HG03571 (cell line): Measurements from ENCODE around the gene NKX2-3.

Experiments
- ATAC-seq: cut with Tn5 transposase; IDR thresholded peaks from one replicate; pipeline ENCODE4 v1.9.1; 2021; ENCODE audit not compliant: unreplicated experiment

NKX2-3 gene

DNA sequence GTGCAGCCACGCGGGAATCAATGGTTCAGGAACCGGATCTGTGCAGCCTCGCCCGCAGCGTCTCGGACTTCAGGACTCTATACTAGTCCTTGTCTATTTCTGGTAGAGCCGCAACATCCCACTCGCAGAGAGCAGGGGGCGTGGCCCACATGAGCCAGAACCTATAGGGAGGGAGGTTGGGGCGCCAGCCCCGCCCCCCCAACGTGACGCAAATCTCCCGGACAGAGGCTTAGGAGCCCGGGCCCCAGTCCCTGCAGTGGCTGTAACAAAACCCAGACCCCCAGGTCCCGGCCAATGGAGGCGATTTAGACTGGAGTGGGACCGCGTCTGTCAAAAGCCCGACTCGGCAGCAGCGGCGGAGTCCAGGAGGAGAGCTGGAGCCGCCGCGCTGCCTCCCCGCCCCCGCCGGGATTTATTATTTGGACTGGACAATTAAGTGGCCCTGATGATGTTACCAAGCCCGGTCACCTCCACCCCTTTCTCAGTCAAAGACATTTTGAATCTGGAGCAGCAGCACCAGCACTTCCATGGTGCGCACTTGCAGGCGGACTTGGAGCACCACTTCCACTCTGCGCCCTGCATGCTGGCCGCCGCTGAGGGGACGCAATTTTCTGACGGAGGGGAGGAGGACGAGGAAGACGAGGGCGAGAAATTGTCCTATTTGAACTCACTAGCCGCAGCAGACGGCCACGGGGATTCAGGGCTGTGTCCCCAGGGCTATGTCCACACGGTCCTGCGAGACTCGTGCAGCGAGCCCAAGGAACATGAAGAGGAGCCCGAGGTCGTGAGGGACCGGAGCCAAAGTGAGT is at the start of gene NKX2-3:
TSS of gene NKX2-3 (plus strand) at position 256 of the 809 bp plus-strand sequence. CDS start at position 446, 190 bp downstream.
- no peak for ATAC-seq

GRCh38 chr10:99484626-99485581 is 47.8 kb upstream of the NKX2-3 start:
- ATAC-seq: no peak

DNA sequence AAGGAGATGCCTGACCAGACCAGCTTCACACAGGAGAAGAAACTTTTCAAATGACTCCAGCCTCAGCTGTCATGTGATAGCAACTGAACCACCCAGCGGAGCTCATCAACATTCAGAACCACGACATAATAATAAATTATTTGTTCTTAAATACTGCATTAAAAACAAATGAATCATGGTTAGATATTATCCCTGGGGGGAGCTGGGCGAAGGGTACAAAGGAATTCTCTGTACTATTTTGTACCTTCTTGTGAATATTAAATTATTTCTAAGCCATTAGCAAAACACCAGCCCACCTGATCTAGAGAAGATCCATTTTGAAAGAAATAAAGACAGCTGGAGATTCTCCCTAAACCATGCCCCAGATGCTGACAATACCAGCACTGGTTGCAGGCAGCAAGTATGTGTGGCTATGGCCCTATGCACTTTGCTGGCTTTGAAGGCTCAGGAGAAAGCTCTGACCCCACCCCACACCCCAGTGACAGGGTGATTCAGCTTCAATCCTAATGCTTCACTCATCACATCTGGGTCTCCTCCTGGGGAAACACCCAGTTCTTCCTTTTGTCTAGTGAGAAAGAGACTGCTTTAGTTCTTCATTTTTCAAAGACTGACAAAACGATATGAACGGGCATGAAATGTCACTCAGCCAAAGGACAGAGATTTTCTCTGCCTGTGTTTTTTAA is 45.5 kb upstream of the NKX2-3 start:
- no peak for ATAC-seq

DNA sequence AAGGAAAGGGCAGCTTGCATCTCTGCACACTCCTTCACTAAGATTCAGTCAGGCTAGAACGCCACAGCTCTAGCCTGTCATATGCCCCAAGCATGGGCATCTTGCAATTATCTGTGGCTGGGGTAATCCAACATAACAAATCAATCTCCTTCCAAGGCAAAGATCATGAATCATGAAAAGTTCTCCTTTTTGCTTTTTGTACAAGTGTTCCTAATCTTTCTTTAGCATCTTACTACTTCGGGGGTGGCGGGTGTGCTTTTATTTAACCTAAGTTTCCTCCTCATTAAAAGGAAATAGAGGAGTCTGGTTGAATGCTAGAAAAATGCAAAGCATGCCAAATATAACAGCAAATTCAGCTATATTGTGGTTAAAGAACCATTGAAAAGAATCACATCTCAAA is 43.5 kb upstream of the NKX2-3 start:
- ATAC-seq: no peak

GRCh38 chr10:99497343-99498025 is 35.3 kb upstream of the NKX2-3 start:
- no peak for ATAC-seq

DNA sequence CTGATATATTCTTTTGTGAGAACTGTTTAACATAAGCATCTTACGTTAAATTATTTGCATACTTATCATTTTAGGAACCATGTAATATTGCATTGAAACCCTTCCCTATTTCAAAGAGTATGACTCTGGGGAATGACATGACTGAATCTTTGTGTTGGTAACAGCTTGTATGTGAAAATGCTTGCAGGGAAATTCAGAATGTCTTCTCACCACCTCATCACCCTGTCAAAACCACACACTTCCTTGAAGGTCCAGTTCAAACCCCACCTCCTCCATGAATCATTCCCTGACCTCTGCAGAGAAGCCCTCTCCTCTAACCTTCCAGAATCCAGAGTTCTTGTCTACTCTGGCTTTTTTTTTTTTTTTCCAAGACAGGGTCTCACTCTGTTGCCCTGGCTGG is 26.3 kb upstream of the NKX2-3 start:
- no peak for ATAC-seq

DNA sequence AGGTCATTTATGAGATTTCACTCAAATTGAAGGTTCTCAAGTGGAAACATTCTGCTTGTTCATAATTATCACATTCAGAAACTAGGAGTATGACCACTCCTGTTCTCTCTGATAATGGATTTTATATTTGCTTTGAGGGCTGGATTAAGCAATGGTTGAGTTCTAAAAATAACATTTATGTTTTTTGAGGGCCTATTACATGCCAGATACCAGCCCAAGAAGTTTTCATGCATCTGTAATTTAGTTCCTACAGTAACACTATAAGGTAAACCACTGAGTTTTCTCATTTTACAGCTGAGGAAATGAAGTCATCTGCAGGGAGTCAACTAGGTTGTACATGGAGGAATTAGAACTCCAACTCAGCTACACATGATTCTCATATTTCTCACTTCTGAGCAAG is 25.5 kb upstream of the NKX2-3 start:
- no peak for ATAC-seq

DNA sequence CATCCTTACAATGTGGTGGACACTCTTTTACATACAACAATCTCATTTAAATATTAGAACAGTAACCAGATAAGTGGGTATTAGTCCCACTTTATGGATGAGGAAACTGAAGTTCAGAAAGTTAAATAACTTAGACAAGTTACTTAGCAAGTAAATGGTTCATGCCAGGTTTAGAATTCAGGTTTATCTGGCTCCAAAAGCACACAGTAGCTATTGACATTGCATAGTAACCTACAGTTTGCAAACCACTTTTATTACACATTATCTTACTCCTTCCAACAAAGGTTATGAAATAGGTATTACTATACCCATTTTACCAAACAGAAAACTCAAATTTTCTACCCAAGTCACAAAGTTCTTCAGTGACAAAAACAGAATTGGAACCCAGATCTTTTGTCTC is 19.7 kb upstream of the NKX2-3 start:
- ATAC-seq: no peak

GRCh38 chr10:99519690-99520039 is 13.1 kb upstream of the NKX2-3 start:
- ATAC-seq: no peak

DNA sequence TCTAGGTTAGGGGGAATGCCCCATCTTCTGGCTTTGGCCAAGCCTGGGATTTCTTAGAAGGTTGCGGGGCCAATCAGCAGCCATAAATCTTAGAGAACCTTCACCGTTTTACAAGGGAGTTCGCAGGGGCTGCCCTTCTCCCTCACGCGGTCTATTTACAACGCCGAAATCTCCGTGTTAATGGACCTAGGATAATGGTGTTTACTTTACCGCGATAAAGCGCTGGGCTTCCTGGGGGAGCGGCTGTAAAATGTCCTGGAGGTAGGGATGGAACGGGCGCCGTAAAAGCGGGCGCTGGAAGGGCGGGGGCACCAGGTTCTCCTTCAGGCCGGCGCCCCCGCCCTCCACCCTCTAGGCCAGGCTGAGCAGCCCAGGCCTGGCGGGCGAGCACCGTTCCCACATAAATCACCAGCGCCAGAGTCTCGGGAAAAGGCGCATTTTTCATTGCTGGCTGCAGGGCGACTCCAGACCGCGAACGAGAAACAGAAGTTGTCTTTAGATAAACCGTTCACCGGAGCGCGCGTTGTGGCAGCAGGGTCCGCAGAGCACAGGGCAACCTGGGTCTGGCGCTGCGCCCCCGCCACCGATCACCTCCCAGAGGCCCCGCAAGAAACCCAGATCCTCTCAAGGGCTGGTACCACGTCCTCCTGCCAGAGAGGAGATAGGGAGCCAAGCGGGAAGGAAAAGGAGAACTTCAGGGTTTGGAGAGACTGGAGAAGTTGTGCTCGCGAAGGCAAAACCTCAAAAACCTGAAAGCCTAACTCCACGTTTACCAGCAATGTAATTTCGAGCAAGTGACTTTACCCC is 12.5 kb upstream of the NKX2-3 start:
- no peak for ATAC-seq

DNA sequence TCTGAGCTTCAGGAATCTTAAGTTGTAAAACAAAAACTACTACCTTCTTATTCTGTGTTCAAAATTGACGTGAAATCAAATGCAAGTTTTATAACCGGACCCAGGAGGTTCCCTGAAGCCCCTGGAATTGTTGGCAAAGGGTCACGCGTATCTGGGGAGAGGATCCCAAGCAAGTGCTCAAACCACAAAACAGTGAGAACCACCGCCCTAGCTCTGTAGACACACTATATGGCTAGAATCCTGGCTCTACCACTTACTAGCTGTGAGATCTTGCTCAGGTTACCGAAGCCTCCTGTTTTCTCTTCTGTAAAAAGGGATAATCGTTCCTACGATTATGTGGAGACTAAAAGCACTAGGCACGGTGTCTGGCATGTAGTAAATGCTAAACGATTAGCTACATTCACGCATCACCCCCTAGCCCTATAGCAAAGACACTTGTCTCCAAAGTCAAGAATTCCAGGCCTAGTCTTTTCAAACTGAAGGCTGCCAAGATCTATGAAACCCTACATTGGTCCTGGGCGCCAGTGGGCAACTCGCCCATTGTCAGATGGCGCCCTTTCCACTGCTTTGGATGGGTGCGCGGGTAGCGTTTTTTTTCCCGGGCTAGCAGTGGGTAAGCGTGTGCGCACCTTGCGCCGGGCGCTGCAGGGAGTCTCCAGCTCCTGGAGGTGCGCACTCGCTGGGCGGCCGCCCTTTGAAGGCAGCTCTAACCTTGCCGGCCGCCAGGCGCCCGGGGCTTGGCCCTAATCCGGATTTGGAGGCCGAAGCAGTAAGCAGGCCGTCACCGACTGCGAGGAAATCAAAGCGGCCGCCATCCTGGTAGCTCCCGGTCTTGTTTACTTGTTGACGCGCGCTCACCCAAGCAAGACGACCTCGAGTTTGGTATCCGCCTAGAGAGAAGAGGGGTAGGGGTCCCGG is 11.6 kb upstream of the NKX2-3 start:
- no peak for ATAC-seq

DNA sequence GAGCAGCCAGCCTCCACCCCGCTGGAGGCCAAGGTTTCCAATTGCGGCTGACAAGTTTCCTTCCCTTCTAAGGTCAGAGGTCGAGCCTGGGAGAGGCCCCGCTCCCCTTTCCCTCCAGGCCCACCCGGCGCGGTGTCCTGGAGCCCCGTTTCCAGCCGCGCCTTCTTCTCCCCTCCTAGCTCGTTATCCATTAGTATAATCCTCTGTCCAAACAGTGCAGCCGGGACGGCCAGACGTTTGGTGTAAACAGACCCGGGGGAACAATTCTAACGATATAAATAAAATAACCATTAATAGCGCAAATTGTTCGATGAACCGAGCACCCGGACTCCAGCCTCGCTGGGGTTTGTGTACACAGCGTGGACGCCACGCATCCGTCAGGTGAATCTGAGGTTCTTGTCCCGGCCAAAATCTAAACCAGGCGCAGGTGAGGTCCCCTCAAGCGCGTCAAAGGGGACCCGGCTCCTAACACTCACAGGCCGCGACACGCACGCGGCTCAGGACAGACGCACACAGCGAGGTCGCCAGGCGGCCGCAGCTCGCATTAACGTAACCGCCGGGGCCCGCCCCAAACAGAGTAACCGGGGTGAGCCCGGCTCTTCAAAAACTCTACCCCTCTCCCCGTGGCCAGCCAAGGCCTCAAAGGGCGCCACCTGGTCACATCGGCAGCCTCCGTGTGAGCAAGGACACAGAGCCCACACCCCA is 10.8 kb upstream of the NKX2-3 start:
- no peak for ATAC-seq

- ATAC-seq: no peak
Measured at GRCh38 chr10:99522470-99523250, 10.1 kb upstream of the NKX2-3 start.

DNA sequence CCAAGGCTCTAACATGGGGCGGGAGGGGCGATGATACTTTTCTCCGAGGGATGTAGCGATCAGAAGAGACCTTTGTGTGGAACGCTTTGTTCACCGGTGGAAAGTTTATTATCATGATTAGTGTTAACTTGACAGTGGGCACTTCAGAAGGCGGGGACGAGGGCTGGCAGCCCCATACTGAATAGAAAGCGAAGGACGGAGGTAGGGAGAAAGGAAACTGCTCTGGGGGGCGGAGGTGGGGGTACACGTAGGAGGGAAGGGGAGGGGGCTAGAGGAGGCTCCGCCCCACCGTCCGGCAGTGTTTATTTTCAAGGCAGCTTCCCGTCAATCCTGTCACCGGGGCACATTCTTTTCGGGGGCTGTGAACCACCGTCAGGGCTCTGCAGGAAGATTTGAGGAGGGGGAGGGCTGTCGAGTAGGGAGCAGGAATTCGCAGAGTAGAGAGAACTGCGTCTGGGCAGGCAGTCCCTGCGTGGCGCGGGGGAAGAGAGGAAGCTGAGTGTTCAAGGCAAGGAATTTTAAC is 9.4 kb upstream of the NKX2-3 start:
- no peak for ATAC-seq

DNA sequence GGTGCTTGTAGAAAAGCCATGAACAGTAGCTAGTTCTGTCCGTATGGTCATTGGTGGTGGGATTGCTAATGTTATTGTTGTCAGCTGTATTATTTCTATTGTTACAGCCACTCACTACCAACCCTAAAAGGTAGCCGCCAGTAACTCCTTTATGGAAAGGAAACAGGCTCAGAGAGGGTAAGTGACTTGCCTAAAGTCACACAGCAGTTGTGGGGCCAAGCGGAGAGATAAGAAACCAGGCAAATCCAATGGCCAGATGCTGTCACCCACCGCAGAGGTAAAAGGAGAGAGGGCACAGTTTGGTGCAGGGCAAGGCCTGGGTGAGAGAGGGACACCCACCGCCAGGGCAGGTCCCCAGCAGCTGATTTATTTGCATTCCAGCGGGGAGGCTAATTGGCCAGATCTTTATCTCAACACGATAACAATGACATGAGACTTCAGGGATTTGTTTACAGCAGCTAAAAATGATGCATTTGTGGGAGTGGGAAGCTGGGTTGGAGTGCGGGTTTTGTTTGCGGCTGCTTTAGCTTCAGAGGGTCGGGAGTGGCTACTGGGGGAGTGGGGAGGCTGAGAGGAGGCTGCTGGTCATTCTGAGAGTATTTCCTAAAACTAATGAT is 8.6 kb upstream of the NKX2-3 start:
- no peak for ATAC-seq

DNA sequence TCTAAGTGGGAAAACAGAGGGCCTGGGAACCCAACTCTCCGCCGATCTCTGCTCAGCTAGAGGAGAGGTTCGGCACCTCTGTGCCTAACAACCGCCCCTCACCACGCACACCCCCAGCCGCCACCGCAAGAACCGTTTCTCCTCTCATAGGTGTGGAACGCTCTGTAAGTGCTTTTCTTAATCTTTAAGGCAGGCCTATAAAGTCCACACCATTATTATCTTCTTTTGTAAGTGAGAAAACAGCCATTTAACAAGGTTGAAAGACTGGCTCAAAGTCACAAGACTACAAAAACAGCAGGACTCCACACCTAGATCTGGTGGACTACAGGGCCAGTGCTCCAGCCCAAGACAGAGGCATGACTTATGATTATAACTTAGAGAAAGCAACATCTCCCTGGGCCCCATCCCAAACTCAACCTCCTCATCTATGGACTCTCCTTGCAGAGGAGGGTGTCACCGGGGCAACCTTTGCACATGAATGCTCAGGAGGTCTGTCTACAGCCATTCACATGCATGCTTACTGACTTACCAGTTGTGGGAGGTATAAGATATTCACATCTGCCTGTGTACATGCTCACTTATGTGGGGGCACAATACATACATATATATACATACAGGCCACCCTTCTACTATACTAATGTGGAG is 7.9 kb upstream of the NKX2-3 start:
- ATAC-seq: no peak
